ENCODE data around the gene EBF3.

Gene EBF3

DNA sequence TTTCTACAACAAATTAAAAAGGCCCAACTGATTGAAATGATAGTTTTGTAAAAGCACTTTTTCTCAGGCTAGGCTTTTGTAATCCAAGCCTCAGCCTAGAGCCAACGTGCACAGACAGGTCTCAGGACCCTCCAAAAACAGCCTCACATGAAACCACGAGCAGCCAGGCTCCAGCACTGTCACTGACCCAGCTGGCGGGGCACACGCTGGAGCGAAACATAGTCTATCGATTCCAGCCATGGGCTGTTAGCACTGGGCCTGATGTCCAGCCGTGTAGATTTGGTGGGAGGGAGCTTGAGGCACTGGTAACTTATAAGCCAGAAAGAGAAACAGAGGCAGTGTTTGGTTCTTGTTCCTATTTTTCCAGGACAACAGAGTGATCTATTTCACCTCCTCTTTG lies 104.5 kb downstream of the EBF3 start:
- TF ChIP-seq POLR2A (IDR thresholded peaks at IDR 0.05; ENCODE audit: low read depth, low read length) (no peak), TAF1 (IDR thresholded peaks at IDR 0.05; ENCODE audit: borderline replicate concordance, low read depth, low read length) (no peak), POLR2AphosphoS5 (IDR thresholded peaks at IDR 0.05; ENCODE audit: low read depth, low read length) (no peak)
- no peak for FAIRE-seq
- DNase-seq (ENCODE audit: insufficient read length), result no peak

GRCh38 chr10:129857242-129857960 lies 106.7 kb downstream of the EBF3 start:
- TF ChIP-seq POLR2AphosphoS5 (IDR thresholded peaks at IDR 0.05; ENCODE audit: low read depth, low read length) (no peak), POLR2A (IDR thresholded peaks at IDR 0.05; ENCODE audit: low read depth, low read length) (no peak), TAF1 (IDR thresholded peaks at IDR 0.05; ENCODE audit: borderline replicate concordance, low read depth, low read length) (no peak)

GRCh38 chr10:129855836-129856563 lies 108.1 kb downstream of the EBF3 start:
- FAIRE-seq (no peak), DNase-seq (ENCODE audit: insufficient read length) (no peak)
- TF ChIP-seq POLR2AphosphoS5 (IDR thresholded peaks at IDR 0.05; ENCODE audit: low read depth, low read length) (no peak), TAF1 (IDR thresholded peaks at IDR 0.05; ENCODE audit: borderline replicate concordance, low read depth, low read length) (no peak), POLR2A (IDR thresholded peaks at IDR 0.05; ENCODE audit: low read depth, low read length) (no peak)

More at GRCh38 chr10:129857242-129857960, 106.7 kb downstream of the EBF3 start:
- DNase-seq (ENCODE audit: insufficient read length) (no peak), FAIRE-seq (no peak)

DNA sequence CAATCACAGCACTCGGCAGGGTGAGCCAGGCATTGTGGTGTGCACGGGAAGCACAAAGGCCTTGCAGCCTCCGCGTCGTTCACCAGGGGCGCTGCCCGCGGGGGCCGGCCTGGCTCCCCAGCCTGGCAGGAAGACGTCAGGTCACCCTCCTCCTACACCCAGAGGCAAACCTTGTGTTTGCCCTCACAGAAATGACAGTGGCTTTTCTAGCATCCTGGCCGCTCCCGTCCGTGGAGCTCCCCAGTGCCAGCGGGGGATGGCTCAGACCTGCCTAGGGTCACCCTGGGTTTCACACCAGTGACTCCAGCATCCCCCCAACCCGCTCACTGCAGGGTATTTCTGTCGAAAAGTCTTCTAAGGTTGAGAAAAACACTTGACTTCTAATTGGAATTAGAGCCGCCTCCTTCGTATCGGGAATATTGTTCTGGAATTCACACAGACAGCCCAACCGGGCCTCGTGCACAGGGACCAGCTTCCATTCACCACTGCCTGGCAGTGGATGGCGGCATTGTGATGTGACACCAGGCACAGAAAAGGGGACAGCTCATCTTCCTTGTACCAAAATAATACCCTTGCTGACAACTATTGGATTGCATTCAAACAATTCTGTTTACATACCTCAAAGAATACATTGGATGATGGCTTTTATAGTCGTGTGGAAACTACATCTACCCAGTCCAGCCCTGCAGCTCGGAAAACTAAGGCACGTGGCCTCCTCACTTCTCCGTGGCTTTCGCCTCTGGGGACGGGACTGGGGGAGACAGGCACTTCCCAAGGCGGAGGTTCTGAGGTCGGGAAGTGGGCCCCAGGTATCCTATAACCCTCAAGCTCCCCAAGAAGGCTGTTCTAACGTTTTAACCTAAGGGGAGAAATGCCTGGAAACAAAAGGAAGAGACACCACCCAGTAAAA lies 109.0 kb downstream of the EBF3 start:
- FAIRE-seq (no peak), DNase-seq (ENCODE audit: insufficient read length) (no peak)
- TF ChIP-seq POLR2AphosphoS5 (IDR thresholded peaks at IDR 0.05; ENCODE audit: low read depth, low read length) (no peak), POLR2A (IDR thresholded peaks at IDR 0.05; ENCODE audit: low read depth, low read length) (no peak), TAF1 (IDR thresholded peaks at IDR 0.05; ENCODE audit: borderline replicate concordance, low read depth, low read length) (no peak)

GRCh38 chr10:129854158-129854557 lies 109.9 kb downstream of the EBF3 start:
- FAIRE-seq (no peak), DNase-seq (ENCODE audit: insufficient read length) (no peak)
- no peak for TF ChIP-seq POLR2AphosphoS5 (IDR thresholded peaks at IDR 0.05; ENCODE audit: low read depth, low read length)
- no peak for TF ChIP-seq TAF1 (IDR thresholded peaks at IDR 0.05; ENCODE audit: borderline replicate concordance, low read depth, low read length)
- TF ChIP-seq POLR2A (IDR thresholded peaks at IDR 0.05; ENCODE audit: low read depth, low read length), result no peak

DNA sequence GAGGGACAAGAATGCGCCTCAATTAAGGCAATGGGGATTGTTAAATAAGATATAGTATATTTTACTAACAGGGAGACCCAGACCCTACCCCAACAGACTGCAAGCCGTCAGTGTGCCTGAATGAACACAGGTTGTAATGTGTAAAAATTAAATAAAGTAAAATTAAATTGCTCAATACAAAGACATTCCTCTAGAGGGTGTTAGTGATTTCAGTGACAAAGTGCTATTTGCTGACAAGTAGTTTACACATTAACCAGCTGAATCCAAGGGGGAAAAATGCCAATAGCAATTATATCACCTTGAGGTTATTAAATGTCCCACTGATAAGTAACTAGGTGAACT lies 110.5 kb downstream of the EBF3 start:
- FAIRE-seq, result no peak
- TF ChIP-seq POLR2AphosphoS5 (IDR thresholded peaks at IDR 0.05; ENCODE audit: low read depth, low read length) (no peak), POLR2A (IDR thresholded peaks at IDR 0.05; ENCODE audit: low read depth, low read length) (no peak), TAF1 (IDR thresholded peaks at IDR 0.05; ENCODE audit: borderline replicate concordance, low read depth, low read length) (no peak)
- DNase-seq (ENCODE audit: insufficient read length), result no peak

GRCh38 chr10:129852829-129853561 lies 111.1 kb downstream of the EBF3 start:
- no peak for FAIRE-seq

DNA sequence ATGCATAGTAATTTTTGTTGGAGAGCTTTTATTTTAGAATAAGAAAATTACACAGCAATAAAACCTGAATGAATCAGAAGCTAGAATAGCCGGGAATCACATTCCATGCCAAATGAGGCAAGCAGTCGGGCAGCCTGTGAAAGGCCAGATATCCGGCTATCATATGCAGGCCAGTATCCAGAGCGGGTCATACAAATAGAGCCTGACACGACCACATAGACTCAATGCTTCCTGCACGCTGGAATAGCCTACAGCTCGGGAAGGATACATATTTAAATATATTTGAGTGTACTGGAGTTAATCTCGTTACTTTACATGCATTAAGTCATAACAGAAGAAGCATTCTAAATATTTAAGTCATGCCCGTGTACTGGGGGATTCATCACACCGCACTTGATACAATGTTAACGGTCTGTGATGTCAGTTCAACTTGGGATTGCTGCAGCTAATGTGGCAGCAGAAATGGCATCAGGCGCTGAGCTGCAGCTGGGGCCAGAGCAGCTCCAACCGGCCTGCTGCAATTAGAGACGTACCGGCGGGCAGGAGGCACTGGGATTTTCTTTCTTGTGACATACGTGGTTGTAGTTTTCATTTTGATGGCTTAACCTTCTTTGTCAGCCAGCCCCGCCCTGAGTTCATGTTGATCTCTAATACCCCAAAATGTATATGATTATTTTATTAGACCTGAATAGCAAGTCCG lies 112.0 kb downstream of the EBF3 start:
- DNase-seq (ENCODE audit: insufficient read length) (no peak), FAIRE-seq (no peak)
- TF ChIP-seq TAF1 (IDR thresholded peaks at IDR 0.05; ENCODE audit: borderline replicate concordance, low read depth, low read length) (no peak), POLR2A (IDR thresholded peaks at IDR 0.05; ENCODE audit: low read depth, low read length) (no peak), POLR2AphosphoS5 (IDR thresholded peaks at IDR 0.05; ENCODE audit: low read depth, low read length) (no peak)

More at GRCh38 chr10:129852829-129853561, 111.1 kb downstream of the EBF3 start:
- no peak for DNase-seq (ENCODE audit: insufficient read length)
- TF ChIP-seq POLR2A (IDR thresholded peaks at IDR 0.05; ENCODE audit: low read depth, low read length) (no peak), POLR2AphosphoS5 (IDR thresholded peaks at IDR 0.05; ENCODE audit: low read depth, low read length) (no peak), TAF1 (IDR thresholded peaks at IDR 0.05; ENCODE audit: borderline replicate concordance, low read depth, low read length) (no peak)

- TF ChIP-seq TAF1 (IDR thresholded peaks at IDR 0.05; ENCODE audit: borderline replicate concordance, low read depth, low read length) (no peak), POLR2A (IDR thresholded peaks at IDR 0.05; ENCODE audit: low read depth, low read length) (no peak), POLR2AphosphoS5 (IDR thresholded peaks at IDR 0.05; ENCODE audit: low read depth, low read length) (no peak)
- no peak for DNase-seq (ENCODE audit: insufficient read length)
- no peak for FAIRE-seq
These were observed 113.3 kb downstream of the EBF3 start for GRCh38 chr10:129850790-129851189.

GRCh38 chr10:129850316-129850715 lies 113.8 kb downstream of the EBF3 start:
- DNase-seq (ENCODE audit: insufficient read length) (no peak), FAIRE-seq (no peak)
- TF ChIP-seq POLR2AphosphoS5 (IDR thresholded peaks at IDR 0.05; ENCODE audit: low read depth, low read length) (no peak), TAF1 (IDR thresholded peaks at IDR 0.05; ENCODE audit: borderline replicate concordance, low read depth, low read length) (no peak), POLR2A (IDR thresholded peaks at IDR 0.05; ENCODE audit: low read depth, low read length) (no peak)

Data from GM12892 (cell line).